KG1 (cell line): ENCODE data around the gene SIRT7.

Experiments used
- DNase-seq: peaks from one replicate; lab custom pipeline; 2025; lab: John Stamatoyannopoulos, UW

The SIRT7 gene

GRCh38 chr17:81863833-81864768, 53.9 kb downstream of the SIRT7 start:
- DNase-seq: no peak

GRCh38 chr17:81863123-81863675, 54.8 kb downstream of the SIRT7 start:
- no peak for DNase-seq
